Lung (tissue), 12 donors: ENCODE data around the gene IRAG1. TPM values are rescaled to one million over a fixed set of nuclear protein-coding genes. Genes with fewer than 3 reads are reported as not detected.
"Not testable (repeated sequence)": the region's sequence is repeated elsewhere in the genome, so short reads cannot be mapped to it uniquely, and the experiment has no call there.

ENCODE experiments used
- ATAC-seq: fragments of 200-7000 bp; cut with Tn5 transposase; one replicate; pipeline ENCODE4 v1.9.1; 2020; ENCODE audit warnings: moderate number of reproducible peaks; ENCODE audit not compliant: insufficient read depth, low FRiP score
- DNase-seq, 3 donors: peaks; one replicate each; pipeline ENCODE4 v3.0.0-alpha.2; 2013 to 2017
- H3K27ac ChIP-seq, 2 donors: one replicate each; pipeline ENCODE4 v1.5.1; 2013; ENCODE audit warnings: mild to moderate bottlenecking in 2 of 2, moderate library complexity in 2 of 2, control low read depth in 1 of 2, inconsistent platforms in 1 of 2, low read depth in 1 of 2, low read length in 1 of 2
- H3K27me3 ChIP-seq, 3 donors: one replicate each; pipeline ENCODE4 v1.5.1; 2013; ENCODE audit warnings: low read length in 2 of 3; ENCODE audit not compliant: control insufficient read depth in 3 of 3, insufficient read depth in 3 of 3
- H3K36me3 ChIP-seq, 4 donors: one replicate each; pipeline ENCODE4 v1.5.1; 2013; ENCODE audit warnings: low read length in 4 of 4, mild to moderate bottlenecking in 1 of 4, moderate library complexity in 1 of 4; ENCODE audit not compliant: control insufficient read depth in 4 of 4, insufficient read depth in 4 of 4
- H3K4me1 ChIP-seq, 5 donors: one replicate each; pipeline ENCODE4 v1.5.1; 2013; ENCODE audit warnings: low read length in 5 of 5, mild to moderate bottlenecking in 2 of 5, moderate library complexity in 1 of 5; ENCODE audit not compliant: control insufficient read depth in 5 of 5, insufficient read depth in 5 of 5
- H3K4me3 ChIP-seq: one replicate; pipeline ENCODE4 v1.5.1; 2013; ENCODE audit warnings: mild to moderate bottlenecking, control low read depth, moderate library complexity
- H3K9ac ChIP-seq, 2 donors: one replicate each; pipeline ENCODE4 v1.5.1; 2013; ENCODE audit warnings: low read length in 2 of 2, control low read depth in 1 of 2; ENCODE audit not compliant: insufficient read depth in 1 of 2
- H3K9me3 ChIP-seq, 4 donors: one replicate each; pipeline ENCODE4 v1.5.1; 2013; ENCODE audit warnings: low read length in 3 of 4, mild to moderate bottlenecking in 1 of 4, moderate library complexity in 1 of 4; ENCODE audit not compliant: control insufficient read depth in 4 of 4, insufficient read depth in 3 of 4
- WGBS, 2 donors: extraction: QIAGEN DNeasy Blood & Tissue Kit; methylation state at CpG; one replicate each; pipeline ENCODE4 v1.1.7; 2013; 5-methylcytosine and 5-hydroxymethylcytosine counted together
- polyA plus RNA-seq, 2 donors: library from polyadenylated mRNA; stranded (reverse); fragments of 200-250 nt; gene quantifications; one replicate each; pipeline ENCODE4 v1.2.1, GENCODE V29; 2013
- total RNA-seq, 2 donors: library from RNA; depleted of rRNA in 1 of 2; stranded (reverse); fragments of >200 nt in 1 of 2; gene quantifications; one replicate each; pipeline ENCODE4 v1.2.1, GENCODE V29; 2014 to 2021
- TF ChIP-seq, protein P1 (sequence below): IDR thresholded peaks from 2 replicates; pipeline ENCODE4 v1.5.1; 2012; ENCODE audit warnings: mild to moderate bottlenecking; ENCODE audit errors: control extremely low read depth, extremely low read depth
- donor health status: control.
- donor health status: control.
- donor health status: Bipolar disorder and iron deficiency.
- donor health status: healthy.
- donor health status: DM: yes; HTN: yes; CAD: no.

IRAG1 gene
- total and polyA plus RNA-seq, 4 donors: 2.8 to 17.0 (median 13.3) TPM

- no peak for DNase-seq
- Histone ChIP-seq H3K27me3 (no peaks in the 10 kb centered on the region), H3K9me3 (no peaks in the 10 kb centered on the region), H3K36me3 (no peaks in the 10 kb centered on the region), H3K4me1 (peaks cover 0 to 14% (median 5%) of the 10 kb centered on the region in 5 donors), H3K27ac (no peak overlapping the region), H3K4me3 (no peak overlapping the region), H3K9ac (no peak overlapping the region)
- 97 to 100% methylated on average over 2 of the region's 2 CpGs for WGBS, 2 donors
- TF ChIP-seq, protein P1, sequence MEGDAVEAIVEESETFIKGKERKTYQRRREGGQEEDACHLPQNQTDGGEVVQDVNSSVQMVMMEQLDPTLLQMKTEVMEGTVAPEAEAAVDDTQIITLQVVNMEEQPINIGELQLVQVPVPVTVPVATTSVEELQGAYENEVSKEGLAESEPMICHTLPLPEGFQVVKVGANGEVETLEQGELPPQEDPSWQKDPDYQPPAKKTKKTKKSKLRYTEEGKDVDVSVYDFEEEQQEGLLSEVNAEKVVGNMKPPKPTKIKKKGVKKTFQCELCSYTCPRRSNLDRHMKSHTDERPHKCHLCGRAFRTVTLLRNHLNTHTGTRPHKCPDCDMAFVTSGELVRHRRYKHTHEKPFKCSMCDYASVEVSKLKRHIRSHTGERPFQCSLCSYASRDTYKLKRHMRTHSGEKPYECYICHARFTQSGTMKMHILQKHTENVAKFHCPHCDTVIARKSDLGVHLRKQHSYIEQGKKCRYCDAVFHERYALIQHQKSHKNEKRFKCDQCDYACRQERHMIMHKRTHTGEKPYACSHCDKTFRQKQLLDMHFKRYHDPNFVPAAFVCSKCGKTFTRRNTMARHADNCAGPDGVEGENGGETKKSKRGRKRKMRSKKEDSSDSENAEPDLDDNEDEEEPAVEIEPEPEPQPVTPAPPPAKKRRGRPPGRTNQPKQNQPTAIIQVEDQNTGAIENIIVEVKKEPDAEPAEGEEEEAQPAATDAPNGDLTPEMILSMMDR: no peak
- ATAC-seq: no peak
Measured at GRCh38 chr11:10688401-10688800, 5.2 kb downstream of the IRAG1 start.

- Histone ChIP-seq H3K27ac (no peak overlapping the region), H3K4me3 (no peak overlapping the region)
- WGBS, 2 donors: 27 to 45% methylated on average over 1 of the region's 1 CpG
Measured at GRCh38 chr11:10686311-10686710, 7.2 kb downstream of the IRAG1 start.

DNA sequence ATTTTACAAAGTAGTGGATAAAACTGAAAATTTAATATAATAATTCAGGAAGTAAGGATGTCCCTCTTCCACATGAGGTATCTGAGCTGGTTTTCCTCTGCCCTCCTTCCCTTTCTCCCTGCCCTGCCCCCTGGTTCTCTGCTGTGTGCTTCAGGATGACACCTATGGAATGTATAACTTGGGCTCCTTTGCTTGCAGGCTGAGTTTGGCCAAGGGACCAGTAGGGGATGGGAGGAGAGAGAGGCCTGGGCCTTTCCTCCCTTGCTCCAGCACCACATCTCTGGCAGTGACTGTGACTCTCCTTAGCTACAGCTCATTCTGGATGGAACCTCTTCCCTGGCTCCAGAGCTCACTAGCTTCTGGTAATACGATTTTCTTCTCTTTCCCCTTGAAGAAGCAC is 10.1 kb downstream of the IRAG1 start:
- H3K36me3 ChIP-seq: no peaks in the 10 kb centered on the region
- H3K9ac ChIP-seq: no peak overlapping the region
- H3K9me3 ChIP-seq: no peaks in the 10 kb centered on the region
- WGBS, 2 donors: 91 to 95% methylated on average over 1 of the region's 1 CpG
- TF ChIP-seq, protein P1: no peak
- DNase-seq (no peak), ATAC-seq (no peak)
- H3K27me3 ChIP-seq: no peaks in the 10 kb centered on the region
- H3K27ac ChIP-seq: no peak overlapping the region
- H3K4me1 ChIP-seq: peaks cover 0 to 5% (median 0%) of the 10 kb centered on the region in 5 donors
- H3K4me3 ChIP-seq: no peak overlapping the region

More at GRCh38 chr11:10686311-10686710, 7.2 kb downstream of the IRAG1 start:
- Histone ChIP-seq H3K27me3 (no peaks in the 10 kb centered on the region), H3K9ac (no peak overlapping the region), H3K36me3 (no peaks in the 10 kb centered on the region), H3K4me1 (peaks cover 0 to 5% (median 0%) of the 10 kb centered on the region in 5 donors), H3K9me3 (no peaks in the 10 kb centered on the region)
- TF ChIP-seq, protein P1: no peak
- DNase-seq: no peak
- no peak for ATAC-seq

DNA sequence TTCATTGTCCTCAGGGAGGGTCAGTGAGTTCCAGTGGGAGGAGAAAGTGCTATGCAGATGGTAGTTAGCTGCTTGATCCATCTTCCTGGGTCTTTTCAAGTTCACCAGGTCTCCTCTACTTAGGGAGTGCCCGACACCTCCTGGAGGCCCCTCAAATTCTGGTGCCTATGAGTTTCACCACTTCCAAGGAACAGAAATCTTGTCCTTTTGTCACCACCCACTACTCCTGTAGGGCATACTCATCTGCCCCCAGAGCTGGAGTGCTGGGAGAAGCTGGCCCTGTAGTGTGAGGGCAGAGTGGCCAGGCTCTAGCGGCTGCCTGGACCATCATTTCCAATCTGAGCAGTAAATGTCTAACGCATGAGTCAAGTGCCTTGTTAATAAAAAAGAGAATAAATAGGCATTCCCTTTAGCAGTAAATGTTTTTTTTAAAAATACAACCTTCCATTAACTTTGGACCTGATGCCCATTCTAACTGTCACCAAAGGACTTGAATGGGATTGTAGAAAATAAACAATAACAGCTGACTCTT is 12.5 kb downstream of the IRAG1 start:
- Histone ChIP-seq H3K36me3 (no peaks in the 10 kb centered on the region), H3K9ac (no peak overlapping the region), H3K27ac (no peak overlapping the region), H3K27me3 (no peaks in the 10 kb centered on the region), H3K4me3 (no peak overlapping the region), H3K4me1 (peaks cover 0 to 6% (median 0%) of the 10 kb centered on the region in 5 donors), H3K9me3 (no peaks in the 10 kb centered on the region)
- TF ChIP-seq, protein P1: no peak
- DNase-seq (no peak), ATAC-seq (no peak)
- WGBS, 2 donors: 95 to 97% methylated on average over 3 of the region's 3 CpGs

GRCh38 chr11:10680279-10680678 is 13.3 kb downstream of the IRAG1 start:
- 93 to 100% methylated on average over 1 of the region's 1 CpG for WGBS, 2 donors
- ATAC-seq, H3K4me1 ChIP-seq, DNase-seq, H3K36me3 ChIP-seq, H3K27me3 ChIP-seq, H3K27ac ChIP-seq, H3K9me3 ChIP-seq, H3K9ac ChIP-seq, H3K4me3 ChIP-seq: not testable (repeated sequence)
